Measurements from ENCODE around the gene ACOD1.

Gene ACOD1

DNA sequence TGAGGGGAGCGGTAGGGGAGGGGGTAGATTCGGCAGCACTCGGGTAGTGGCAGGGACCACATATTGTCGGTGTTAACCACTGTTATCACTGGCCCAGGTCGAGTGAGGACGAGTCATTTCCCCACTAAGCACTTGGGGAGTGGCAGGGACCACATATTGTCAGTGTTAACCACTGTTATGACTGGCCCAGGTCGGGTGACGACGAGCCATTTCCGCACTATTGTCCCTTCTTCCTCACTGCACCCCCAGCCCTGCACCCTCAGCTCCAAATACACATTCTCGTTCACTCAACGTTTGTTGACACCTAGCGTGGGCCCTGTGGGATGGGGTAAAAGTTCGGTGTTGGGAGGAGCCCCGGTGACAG lies 43.1 kb downstream of the ACOD1 start:
- TF ChIP-seq, protein P1, sequence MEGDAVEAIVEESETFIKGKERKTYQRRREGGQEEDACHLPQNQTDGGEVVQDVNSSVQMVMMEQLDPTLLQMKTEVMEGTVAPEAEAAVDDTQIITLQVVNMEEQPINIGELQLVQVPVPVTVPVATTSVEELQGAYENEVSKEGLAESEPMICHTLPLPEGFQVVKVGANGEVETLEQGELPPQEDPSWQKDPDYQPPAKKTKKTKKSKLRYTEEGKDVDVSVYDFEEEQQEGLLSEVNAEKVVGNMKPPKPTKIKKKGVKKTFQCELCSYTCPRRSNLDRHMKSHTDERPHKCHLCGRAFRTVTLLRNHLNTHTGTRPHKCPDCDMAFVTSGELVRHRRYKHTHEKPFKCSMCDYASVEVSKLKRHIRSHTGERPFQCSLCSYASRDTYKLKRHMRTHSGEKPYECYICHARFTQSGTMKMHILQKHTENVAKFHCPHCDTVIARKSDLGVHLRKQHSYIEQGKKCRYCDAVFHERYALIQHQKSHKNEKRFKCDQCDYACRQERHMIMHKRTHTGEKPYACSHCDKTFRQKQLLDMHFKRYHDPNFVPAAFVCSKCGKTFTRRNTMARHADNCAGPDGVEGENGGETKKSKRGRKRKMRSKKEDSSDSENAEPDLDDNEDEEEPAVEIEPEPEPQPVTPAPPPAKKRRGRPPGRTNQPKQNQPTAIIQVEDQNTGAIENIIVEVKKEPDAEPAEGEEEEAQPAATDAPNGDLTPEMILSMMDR (IDR thresholded peaks at IDR 0.05; ENCODE audit: low read depth, low read length), result no peak
- no peak for DNase-seq (ENCODE audit: extremely low read depth, low read depth)

DNA sequence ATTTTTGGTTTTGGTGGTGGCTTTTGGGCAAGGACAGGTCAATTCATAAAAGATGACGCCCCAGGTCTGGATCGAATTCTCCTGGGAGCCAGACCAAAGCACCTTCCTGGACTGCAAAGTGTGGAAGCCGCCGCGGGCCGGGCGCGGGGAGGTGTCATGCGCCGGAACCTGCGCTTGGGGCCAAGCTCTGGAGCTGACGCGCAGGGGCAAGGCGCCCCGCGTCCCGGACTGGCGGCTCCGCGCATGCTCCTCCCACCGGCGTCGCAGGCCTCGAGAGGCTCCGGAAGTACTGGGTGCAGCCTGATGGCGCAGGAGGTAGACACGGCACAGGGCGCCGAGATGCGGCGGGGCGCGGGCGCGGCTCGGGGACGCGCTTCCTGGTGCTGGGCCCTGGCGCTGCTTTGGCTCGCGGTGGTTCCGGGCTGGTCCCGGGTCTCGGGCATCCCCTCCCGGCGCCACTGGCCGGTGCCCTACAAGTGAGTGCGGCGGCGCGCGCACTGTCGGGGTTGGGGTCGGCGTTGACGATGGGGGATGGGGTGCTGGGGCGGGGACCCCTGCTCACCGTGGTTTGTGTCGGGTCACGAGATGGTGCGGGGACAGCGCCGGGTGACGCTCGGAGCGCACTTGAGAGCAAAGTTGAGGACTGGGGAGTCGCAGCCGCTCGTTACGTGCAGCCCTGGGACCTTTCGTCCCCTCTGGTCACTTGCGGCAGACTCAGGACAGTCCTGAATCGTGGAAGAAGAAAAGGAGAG lies 43.7 kb downstream of the ACOD1 start, which contains the start of gene CLN5:
Gene CLN5 (plus strand): TSS at position 286 of the 752 bp plus-strand sequence. CDS start 18 bp downstream, at position 304.
- TF ChIP-seq, protein P1 (IDR thresholded peaks at IDR 0.05; ENCODE audit: low read depth, low read length), result no peak
- peak; percentile 80 for DNase-seq (ENCODE audit: extremely low read depth, low read depth)

- TF ChIP-seq, protein P1 (IDR thresholded peaks at IDR 0.05; ENCODE audit: low read depth, low read length), result no peak
- DNase-seq (ENCODE audit: extremely low read depth, low read depth), result no peak
These were observed 44.3 kb downstream of the ACOD1 start for GRCh38 chr13:76992548-76993001.

GRCh38 chr13:76993021-76993420 lies 44.7 kb downstream of the ACOD1 start:
- DNase-seq (ENCODE audit: extremely low read depth, low read depth), result no peak
- TF ChIP-seq, protein P1 (IDR thresholded peaks at IDR 0.05; ENCODE audit: low read depth, low read length), result no peak

DNA sequence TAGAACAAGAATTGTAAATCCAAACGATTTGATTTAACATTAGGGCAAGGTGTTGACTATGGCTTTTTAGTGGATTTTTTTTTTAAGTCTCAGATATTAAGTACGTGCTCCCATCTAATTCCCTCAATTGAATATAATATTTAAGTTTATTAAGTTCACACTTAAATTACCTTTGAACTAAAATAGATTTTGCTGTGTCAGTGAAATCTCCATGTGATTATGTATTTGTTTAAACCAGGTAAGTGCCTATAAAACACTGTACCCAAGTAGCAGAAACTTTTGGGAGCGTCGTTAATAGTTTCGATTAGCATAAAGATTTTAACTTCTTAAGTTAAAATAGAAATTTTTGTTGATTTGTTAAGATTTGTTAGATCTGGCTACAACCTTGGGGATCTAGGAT lies 45.2 kb downstream of the ACOD1 start:
- DNase-seq (ENCODE audit: extremely low read depth, low read depth), result no peak
- TF ChIP-seq, protein P1 (IDR thresholded peaks at IDR 0.05; ENCODE audit: low read depth, low read length), result no peak

DNA sequence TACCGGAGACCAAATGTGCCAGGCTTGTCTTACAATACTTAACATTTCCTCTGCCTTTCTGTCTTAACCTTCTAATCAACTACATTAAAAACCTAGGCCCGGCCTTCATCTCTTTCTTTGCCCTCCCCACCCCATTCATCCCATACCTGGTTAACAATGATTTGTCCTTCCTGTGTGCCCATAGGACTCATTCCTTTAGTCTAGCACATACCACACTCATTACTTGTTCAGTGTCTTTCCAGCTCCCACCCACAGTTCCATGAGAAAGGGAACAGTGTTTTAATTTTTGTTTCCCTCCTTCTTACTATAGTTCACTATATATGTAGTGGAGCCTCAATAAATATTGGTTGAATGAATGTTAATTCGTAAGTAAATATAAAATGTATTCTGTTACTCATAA lies 46.0 kb downstream of the ACOD1 start:
- no peak for DNase-seq (ENCODE audit: extremely low read depth, low read depth)
- TF ChIP-seq, protein P1 (IDR thresholded peaks at IDR 0.05; ENCODE audit: low read depth, low read length), result no peak

DNA sequence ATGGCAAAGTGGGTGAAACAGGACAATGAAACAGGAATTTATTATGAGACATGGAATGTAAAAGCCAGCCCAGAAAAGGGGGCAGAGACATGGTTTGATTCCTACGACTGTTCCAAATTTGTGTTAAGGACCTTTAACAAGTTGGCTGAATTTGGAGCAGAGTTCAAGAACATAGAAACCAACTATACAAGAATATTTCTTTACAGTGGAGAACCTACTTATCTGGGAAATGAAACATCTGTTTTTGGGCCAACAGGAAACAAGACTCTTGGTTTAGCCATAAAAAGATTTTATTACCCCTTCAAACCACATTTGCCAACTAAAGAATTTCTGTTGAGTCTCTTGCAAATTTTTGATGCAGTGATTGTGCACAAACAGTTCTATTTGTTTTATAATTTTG lies 52.2 kb downstream of the ACOD1 start:
- DNase-seq (ENCODE audit: extremely low read depth, low read depth), result no peak
- TF ChIP-seq, protein P1 (IDR thresholded peaks at IDR 0.05; ENCODE audit: low read depth, low read length), result no peak

Measured in AG09319 (cell line).